HCT116 (cell line): Measurements from ENCODE around the gene WAC.

Experiments used
- POLR2AphosphoS5 ChIP-seq: IDR thresholded peaks from 2 replicates; pipeline ENCODE4 v1.6.1; 2011; ENCODE audit warnings: mild to moderate bottlenecking, low read depth, low read length, moderate library complexity
- SIN3A ChIP-seq: IDR thresholded peaks from 2 replicates; pipeline ENCODE4 v1.6.1; 2012; ENCODE audit warnings: low read depth
- YY1 ChIP-seq: IDR thresholded peaks from 2 replicates; pipeline ENCODE4 v1.6.1; 2011; ENCODE audit warnings: low read length, low read depth, moderate library complexity, mild to moderate bottlenecking; ENCODE audit not compliant: insufficient replicate concordance; ENCODE audit errors: extremely low read depth
- TF ChIP-seq, protein P1 (sequence below), 3 experiments: fragments of 200-600 bp in 1 of 3; sonication (generic) in 1 of 3; IDR thresholded peaks in 2 of 3; conservative IDR thresholded peaks in 1 of 3; 2 replicates each; pipeline ENCODE4 v1.5.1; 2012 to 2017; ENCODE audit warnings: low read depth in 2 of 3, low read length in 2 of 3, antibody characterized with exemption in 1 of 3, borderline replicate concordance in 1 of 3, control low read depth in 1 of 3, mild to moderate bottlenecking in 1 of 3, mixed read lengths in 1 of 3, mixed run types in 1 of 3, moderate library complexity in 1 of 3; ENCODE audit not compliant: insufficient read depth in 1 of 3
- TF ChIP-seq, protein P2 (sequence below): IDR thresholded peaks from 2 replicates; pipeline ENCODE4 v1.6.1; 2012; ENCODE audit warnings: low read depth

DNA sequence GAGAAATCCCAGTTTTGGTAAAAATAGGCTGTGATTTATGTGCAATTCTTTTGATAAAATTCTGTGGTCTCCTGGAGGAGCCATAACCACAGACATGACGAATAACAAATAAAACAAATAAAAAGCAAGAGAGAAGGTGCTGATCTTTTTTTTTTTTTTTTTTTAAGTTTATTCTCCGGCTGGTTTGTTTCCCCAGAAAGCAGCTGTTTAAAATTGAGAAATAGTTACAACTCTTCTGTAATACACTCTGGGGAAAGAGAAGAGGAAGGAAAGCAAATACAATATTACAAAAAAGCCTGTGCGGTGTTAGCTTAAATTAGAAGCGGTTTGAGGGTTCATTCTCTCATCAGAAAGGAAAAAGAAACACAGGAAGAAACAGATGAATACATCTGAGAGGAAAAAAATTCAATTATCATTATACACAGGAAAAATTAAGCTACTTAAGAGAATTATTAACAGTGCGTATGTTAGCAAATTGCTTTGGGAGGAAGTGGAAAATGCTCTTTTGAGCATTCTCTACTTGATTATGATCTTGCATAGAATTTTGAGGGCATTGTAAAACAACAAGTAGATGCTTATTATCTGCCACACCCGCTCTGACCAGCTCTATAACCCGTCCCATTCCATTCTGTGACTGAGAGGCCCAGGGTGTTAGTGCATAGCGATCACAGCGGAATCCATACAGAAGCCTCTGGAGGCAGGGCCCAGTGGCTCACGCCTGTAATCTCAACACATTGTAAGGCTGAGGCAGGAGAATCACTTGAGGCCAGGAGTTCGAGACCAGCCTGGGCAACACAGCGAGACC is 40.6 kb upstream of the WAC start:
- TF ChIP-seq POLR2AphosphoS5, result no peak
- TF ChIP-seq, protein P1, sequence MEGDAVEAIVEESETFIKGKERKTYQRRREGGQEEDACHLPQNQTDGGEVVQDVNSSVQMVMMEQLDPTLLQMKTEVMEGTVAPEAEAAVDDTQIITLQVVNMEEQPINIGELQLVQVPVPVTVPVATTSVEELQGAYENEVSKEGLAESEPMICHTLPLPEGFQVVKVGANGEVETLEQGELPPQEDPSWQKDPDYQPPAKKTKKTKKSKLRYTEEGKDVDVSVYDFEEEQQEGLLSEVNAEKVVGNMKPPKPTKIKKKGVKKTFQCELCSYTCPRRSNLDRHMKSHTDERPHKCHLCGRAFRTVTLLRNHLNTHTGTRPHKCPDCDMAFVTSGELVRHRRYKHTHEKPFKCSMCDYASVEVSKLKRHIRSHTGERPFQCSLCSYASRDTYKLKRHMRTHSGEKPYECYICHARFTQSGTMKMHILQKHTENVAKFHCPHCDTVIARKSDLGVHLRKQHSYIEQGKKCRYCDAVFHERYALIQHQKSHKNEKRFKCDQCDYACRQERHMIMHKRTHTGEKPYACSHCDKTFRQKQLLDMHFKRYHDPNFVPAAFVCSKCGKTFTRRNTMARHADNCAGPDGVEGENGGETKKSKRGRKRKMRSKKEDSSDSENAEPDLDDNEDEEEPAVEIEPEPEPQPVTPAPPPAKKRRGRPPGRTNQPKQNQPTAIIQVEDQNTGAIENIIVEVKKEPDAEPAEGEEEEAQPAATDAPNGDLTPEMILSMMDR (IDR thresholded peaks at IDR 0.05 in 2 of 3, conservative IDR thresholded peaks at IDR 0.05 in 1 of 3; ENCODE audit: borderline replicate concordance in 1 of 3, insufficient read depth in 1 of 3, low read depth in 2 of 3, low read length in 2 of 3), result no peak
- TF ChIP-seq, protein P2, sequence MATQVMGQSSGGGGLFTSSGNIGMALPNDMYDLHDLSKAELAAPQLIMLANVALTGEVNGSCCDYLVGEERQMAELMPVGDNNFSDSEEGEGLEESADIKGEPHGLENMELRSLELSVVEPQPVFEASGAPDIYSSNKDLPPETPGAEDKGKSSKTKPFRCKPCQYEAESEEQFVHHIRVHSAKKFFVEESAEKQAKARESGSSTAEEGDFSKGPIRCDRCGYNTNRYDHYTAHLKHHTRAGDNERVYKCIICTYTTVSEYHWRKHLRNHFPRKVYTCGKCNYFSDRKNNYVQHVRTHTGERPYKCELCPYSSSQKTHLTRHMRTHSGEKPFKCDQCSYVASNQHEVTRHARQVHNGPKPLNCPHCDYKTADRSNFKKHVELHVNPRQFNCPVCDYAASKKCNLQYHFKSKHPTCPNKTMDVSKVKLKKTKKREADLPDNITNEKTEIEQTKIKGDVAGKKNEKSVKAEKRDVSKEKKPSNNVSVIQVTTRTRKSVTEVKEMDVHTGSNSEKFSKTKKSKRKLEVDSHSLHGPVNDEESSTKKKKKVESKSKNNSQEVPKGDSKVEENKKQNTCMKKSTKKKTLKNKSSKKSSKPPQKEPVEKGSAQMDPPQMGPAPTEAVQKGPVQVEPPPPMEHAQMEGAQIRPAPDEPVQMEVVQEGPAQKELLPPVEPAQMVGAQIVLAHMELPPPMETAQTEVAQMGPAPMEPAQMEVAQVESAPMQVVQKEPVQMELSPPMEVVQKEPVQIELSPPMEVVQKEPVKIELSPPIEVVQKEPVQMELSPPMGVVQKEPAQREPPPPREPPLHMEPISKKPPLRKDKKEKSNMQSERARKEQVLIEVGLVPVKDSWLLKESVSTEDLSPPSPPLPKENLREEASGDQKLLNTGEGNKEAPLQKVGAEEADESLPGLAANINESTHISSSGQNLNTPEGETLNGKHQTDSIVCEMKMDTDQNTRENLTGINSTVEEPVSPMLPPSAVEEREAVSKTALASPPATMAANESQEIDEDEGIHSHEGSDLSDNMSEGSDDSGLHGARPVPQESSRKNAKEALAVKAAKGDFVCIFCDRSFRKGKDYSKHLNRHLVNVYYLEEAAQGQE, result no peak
- TF ChIP-seq SIN3A, result no peak
- TF ChIP-seq YY1, result no peak
